SIG-M5 treated with dmso at 0.1 percent for 504 hours (cell line): ENCODE data around the gene ZNF296.

ENCODE experiments used
- DNase-seq: peaks from one replicate; lab custom pipeline; 2025; ENCODE audit not compliant: unreplicated experiment; lab: John Stamatoyannopoulos, UW

The ZNF296 gene

GRCh38 chr19:45061965-45062364, 14.3 kb downstream of the ZNF296 start:
- DNase-seq: no peak

GRCh38 chr19:45059258-45059965, 16.9 kb downstream of the ZNF296 start:
- DNase-seq: peak; percentile 76

GRCh38 chr19:45058622-45059159, 17.6 kb downstream of the ZNF296 start:
- DNase-seq: no peak

GRCh38 chr19:45057444-45057843, 18.8 kb downstream of the ZNF296 start:
- no peak for DNase-seq

GRCh38 chr19:45056831-45057230, 19.4 kb downstream of the ZNF296 start:
- DNase-seq: no peak

- DNase-seq: no peak
These were observed 24.2 kb downstream of the ZNF296 start for GRCh38 chr19:45051929-45052579.

GRCh38 chr19:45050036-45050435, 26.2 kb downstream of the ZNF296 start:
- no peak for DNase-seq

- DNase-seq: no peak
These were observed 27.1 kb downstream of the ZNF296 start for GRCh38 chr19:45049073-45049736.

GRCh38 chr19:45047188-45047797, 29.0 kb downstream of the ZNF296 start:
- peak; percentile 87 for DNase-seq

- DNase-seq: no peak
These were observed 29.9 kb downstream of the ZNF296 start for GRCh38 chr19:45046355-45046754.

- DNase-seq: no peak
These were observed 30.5 kb downstream of the ZNF296 start for GRCh38 chr19:45045671-45046353.

GRCh38 chr19:45041125-45041524, 35.2 kb downstream of the ZNF296 start:
- DNase-seq: no peak

- DNase-seq: peak; percentile 84
These were observed 36.1 kb downstream of the ZNF296 start for GRCh38 chr19:45040059-45040771.

- DNase-seq: peak; percentile 84
These were observed 37.1 kb downstream of the ZNF296 start, which contains the start of gene CLASRP for GRCh38 chr19:45038931-45039893. TSS of gene CLASRP (plus strand) at chr19:45039045. CDS start at chr19:45040213, 1,168 bp downstream.

- DNase-seq: no peak
These were observed 38.7 kb downstream of the ZNF296 start for GRCh38 chr19:45037393-45038169.

- no peak for DNase-seq
These were observed 40.5 kb downstream of the ZNF296 start for GRCh38 chr19:45035755-45036154.

- DNase-seq: no peak
These were observed 43.9 kb downstream of the ZNF296 start for GRCh38 chr19:45032421-45032820.

- no peak for DNase-seq
These were observed 45.5 kb downstream of the ZNF296 start for GRCh38 chr19:45030825-45031224.
